Raji (cell line): ENCODE data around the gene FASTKD2.

Experiments used
- POLR2A ChIP-seq: IDR thresholded peaks from 2 replicates; pipeline ENCODE4 v1.6.1; 2011; ENCODE audit warnings: low read depth, low read length, control low read depth; ENCODE audit not compliant: insufficient read depth

Gene FASTKD2

GRCh38 chr2:206805887-206806607 is 40.6 kb downstream of the FASTKD2 start:
- no peak for TF ChIP-seq POLR2A

GRCh38 chr2:206814498-206814897 is 49.1 kb downstream of the FASTKD2 start:
- no peak for TF ChIP-seq POLR2A

GRCh38 chr2:206820807-206821206 is 55.4 kb downstream of the FASTKD2 start:
- TF ChIP-seq POLR2A: no peak

- no peak for TF ChIP-seq POLR2A
Measured at GRCh38 chr2:206823178-206823577, 57.8 kb downstream of the FASTKD2 start.

GRCh38 chr2:206824087-206824618 is 58.7 kb downstream of the FASTKD2 start:
- TF ChIP-seq POLR2A: no peak

GRCh38 chr2:206824993-206825392 is 59.6 kb downstream of the FASTKD2 start:
- no peak for TF ChIP-seq POLR2A

GRCh38 chr2:206831442-206831995 is 66.1 kb downstream of the FASTKD2 start:
- no peak for TF ChIP-seq POLR2A

- no peak for TF ChIP-seq POLR2A
Measured at GRCh38 chr2:206832873-206833272, 67.5 kb downstream of the FASTKD2 start.

GRCh38 chr2:206833291-206833690 is 67.9 kb downstream of the FASTKD2 start:
- TF ChIP-seq POLR2A: no peak

GRCh38 chr2:206836722-206837121 is 71.3 kb downstream of the FASTKD2 start:
- TF ChIP-seq POLR2A: no peak

GRCh38 chr2:206837775-206838174 is 72.4 kb downstream of the FASTKD2 start:
- no peak for TF ChIP-seq POLR2A

GRCh38 chr2:206838690-206839089 is 73.3 kb downstream of the FASTKD2 start:
- no peak for TF ChIP-seq POLR2A

- TF ChIP-seq POLR2A: no peak
Measured at GRCh38 chr2:206840999-206841398, 75.6 kb downstream of the FASTKD2 start.
